Spleen (tissue), 7 donors: ENCODE measurements around the gene LGALS1.

Experiments
- CTCF ChIP-seq, 11 experiments: fragments of 200-600 bp in 7 of 11; fragments of 450-650 bp in 4 of 11; sonication (generic) in 4 of 11; IDR thresholded peaks in 8 of 11; conservative IDR thresholded peaks in 3 of 11; 1 replicate in 7 of 11; 2 replicates in 4 of 11; pipeline versions ENCODE4 v1.4.0 to v1.8.0; 2016 to 2021; ENCODE audit warnings: antibody characterized with exemption in 11 of 11, inconsistent platforms in 4 of 11, mild to moderate bottlenecking in 1 of 11
- POLR2AphosphoS5 ChIP-seq, 3 donors: sonication (generic); formaldehyde crosslinking; IDR thresholded peaks; one replicate each; pipeline ENCODE4 v1.5.1; 2017; ENCODE audit warnings: antibody characterized with exemption in 3 of 3
- donor health status: DM: no; HTN: no; CAD: no; lungs with moderate emphysema.
- donor health status: DM: no; HTN: no; CAD: no.
- donor health status: DM: no; HTN: no; CAD: no.

GRCh38 chr22:37709445-37709765 is 34.0 kb downstream of the LGALS1 start:
- no peak for TF ChIP-seq POLR2AphosphoS5 (IDR thresholded peaks at IDR 0.05)
- TF ChIP-seq CTCF (IDR thresholded peaks at IDR 0.05 in 8 of 11, conservative IDR thresholded peaks at IDR 0.05 in 3 of 11), result no peak
